Testis (tissue), 2 donors: ENCODE measurements around the gene AGR3.

Experiments
- POLR2A ChIP-seq: fragments of 450-650 bp; IDR thresholded peaks from one replicate; pipeline ENCODE4 v1.6.1; 2017; ENCODE audit warnings: antibody characterized with exemption, mild to moderate bottlenecking, moderate library complexity
- TF ChIP-seq, protein P1 (sequence below), 3 experiments: fragments of 450-650 bp in 2 of 3; fragments of 200-600 bp in 1 of 3; sonication (generic) in 1 of 3; IDR thresholded peaks; one replicate each; pipeline ENCODE4 v1.5.1; 2016 to 2019; ENCODE audit warnings: antibody characterized with exemption in 3 of 3, mild to moderate bottlenecking in 2 of 3, moderate library complexity in 1 of 3

DNA sequence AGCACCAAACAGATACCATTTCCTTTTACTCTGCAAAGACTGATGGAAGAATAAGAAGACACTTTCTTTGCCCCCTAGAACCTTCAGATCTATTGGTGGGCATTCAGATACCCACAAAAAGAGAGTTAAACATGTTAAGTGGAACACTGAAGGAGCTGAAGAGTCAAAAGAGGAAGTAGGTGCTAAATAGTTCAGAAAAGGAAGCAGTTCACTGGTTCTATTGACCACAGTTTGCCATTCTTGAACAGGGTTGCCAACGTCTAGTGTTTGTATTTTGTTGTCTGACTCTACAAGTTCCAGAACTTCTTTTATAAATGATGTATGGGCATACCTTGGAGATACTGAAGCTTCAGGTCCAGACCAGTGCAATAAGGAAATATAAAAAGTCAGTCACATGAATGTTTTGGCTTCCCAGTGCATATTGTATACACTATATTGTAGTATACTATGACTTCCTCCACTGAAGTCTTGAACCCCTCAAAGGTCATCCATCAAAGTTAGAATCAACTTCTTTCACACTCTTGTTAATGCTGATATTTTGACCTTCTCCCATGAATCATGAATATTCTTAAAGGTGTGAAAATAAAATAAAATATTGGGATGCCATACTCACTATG is 47.5 kb upstream of the AGR3 start:
- TF ChIP-seq, protein P1, sequence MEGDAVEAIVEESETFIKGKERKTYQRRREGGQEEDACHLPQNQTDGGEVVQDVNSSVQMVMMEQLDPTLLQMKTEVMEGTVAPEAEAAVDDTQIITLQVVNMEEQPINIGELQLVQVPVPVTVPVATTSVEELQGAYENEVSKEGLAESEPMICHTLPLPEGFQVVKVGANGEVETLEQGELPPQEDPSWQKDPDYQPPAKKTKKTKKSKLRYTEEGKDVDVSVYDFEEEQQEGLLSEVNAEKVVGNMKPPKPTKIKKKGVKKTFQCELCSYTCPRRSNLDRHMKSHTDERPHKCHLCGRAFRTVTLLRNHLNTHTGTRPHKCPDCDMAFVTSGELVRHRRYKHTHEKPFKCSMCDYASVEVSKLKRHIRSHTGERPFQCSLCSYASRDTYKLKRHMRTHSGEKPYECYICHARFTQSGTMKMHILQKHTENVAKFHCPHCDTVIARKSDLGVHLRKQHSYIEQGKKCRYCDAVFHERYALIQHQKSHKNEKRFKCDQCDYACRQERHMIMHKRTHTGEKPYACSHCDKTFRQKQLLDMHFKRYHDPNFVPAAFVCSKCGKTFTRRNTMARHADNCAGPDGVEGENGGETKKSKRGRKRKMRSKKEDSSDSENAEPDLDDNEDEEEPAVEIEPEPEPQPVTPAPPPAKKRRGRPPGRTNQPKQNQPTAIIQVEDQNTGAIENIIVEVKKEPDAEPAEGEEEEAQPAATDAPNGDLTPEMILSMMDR (IDR thresholded peaks at IDR 0.05), result no peak
- no peak for TF ChIP-seq POLR2A
